Dedifferentiated amniotic fluid mesenchymal stem cell (primary cell): ENCODE measurements around the gene S100A2.

Source experiments
- DNase-seq: peaks from one replicate; pipeline ENCODE4 v3.0.0-alpha.2; 2016; ENCODE audit errors: extremely low spot score

The S100A2 gene

DNA sequence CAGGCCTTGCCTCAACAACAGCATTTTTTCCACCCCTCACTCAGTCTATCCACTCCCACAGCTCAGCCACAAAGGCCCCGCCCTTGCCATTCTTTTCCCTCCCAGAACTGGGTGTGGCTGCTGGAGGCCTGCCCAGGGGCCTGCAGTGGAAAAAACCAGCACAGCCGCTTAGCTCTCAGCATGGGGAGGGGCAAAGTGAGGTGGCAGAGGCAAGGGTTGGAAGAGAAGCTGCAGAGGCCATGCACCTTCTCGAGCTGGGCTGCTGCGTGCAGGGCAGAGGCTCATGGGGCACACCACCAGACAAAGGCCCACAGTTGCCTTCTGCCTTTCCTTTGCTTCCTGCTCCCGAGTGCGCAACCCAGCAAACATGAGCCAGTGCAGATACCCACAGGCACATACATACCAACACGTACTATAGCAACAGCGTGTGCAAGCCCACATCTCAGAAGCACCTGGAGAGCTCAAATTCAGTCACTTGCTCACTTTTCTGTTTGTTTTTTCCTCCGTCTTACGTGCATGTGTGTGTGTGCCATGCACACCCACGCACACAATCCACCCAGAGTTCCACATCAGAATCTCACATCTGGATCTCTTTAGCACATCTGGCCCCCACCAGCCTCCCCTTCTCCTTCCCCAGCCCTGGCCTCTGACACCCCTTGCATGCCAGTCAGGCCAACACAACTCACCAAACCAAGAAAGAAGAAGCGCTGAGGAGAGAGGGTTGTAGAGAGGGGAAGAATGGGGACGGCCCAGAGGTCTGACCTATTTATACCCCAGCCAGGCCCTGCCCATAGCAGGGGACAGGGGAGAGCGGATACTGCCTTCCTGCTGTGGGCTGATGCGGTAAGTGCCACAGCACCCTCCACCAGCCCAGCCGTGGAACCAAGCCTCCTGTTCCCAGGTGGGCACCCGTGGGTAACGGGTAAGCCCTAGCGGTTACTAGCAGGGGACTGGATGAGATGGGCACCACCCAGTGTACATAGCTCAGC lies 20.3 kb downstream of the S100A2 start, which contains the start of gene S100A4:
TSS of gene S100A4 (minus strand) at position 740 of the 989 bp plus-strand sequence. CDS start 1,012 bp downstream, outside the sequence.
- peak; percentile 97 for DNase-seq

DNA sequence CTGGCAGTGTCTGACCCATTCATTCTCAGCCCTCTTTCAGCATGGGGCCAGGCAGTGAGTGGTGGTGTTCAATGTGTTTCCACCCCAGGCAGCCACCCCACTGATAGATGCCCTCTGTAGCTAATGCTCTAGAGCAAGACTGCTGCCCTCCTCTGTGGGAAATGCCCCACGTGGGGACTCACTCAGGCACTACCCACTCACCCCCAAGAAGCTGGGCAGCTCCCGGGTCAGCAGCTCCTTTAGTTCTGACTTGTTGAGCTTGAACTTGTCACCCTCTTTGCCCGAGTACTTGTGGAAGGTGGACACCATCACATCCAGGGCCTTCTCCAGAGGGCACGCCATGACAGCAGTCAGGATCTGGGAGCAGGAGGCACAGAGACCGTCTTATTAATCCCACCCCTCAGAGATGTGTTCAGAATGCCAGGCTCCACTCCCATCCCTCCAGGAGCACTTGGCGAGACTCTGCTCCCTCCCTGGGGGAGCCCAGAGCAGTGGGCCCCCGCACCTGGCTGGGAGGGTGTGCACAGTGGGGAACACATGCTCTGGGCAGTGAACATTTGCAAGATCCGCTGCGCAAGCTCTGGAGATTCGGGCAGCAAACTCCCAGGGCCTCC lies 21.1 kb downstream of the S100A2 start:
- no peak for DNase-seq

DNA sequence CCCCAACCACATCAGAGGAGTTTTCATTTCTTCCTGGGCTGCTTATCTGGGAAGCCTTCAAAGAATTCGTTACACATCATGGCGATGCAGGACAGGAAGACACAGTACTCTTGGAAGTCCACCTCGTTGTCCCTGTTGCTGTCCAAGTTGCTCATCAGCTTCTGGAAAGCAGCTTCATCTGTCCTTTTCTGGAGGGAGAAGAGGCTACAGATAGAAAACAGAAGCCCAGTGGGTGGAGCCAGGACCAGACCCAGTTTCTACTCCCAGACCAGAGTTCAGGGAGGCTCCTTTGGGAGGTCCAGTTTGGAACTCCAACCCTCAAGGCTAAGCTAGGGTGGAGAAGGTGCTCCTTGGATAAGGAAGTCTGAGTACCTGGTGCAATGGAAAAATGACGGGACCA lies 21.9 kb downstream of the S100A2 start:
- DNase-seq = no peak

DNA sequence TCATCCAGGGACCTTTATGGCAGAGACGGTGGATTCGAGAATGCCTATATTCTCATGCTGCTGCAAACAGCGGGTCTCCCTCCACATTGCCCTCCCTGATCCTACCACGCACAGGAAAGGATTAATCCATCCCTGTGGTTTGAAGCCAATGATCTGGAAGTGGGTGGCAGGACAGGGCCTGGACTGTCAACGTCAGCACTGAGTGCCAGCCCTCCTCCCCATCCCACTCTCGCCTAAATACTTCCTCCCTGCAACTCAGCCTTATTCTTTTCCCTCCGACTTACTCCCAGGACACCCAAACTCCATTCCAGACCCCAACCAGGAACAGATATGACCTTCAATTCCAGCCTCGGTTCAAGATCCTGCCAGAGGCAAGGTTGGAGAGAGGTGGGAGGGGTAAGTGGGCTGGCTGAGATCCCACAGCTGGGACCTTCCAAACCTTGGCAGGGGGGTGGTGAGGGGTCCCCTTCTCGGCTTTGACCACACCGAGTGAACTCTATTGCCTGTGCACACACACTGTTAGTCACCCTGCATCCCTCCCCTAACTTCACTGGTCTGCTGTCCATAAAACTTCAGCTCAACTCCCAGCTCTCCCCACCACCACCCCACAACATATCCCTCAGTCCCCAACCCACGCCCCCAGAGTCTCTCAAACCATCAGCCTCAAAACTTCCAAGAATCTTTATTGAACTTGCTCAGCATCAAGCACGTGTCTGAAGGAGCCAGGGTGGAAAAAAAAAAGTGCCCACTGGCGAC lies 22.5 kb downstream of the S100A2 start:
- DNase-seq = no peak

DNA sequence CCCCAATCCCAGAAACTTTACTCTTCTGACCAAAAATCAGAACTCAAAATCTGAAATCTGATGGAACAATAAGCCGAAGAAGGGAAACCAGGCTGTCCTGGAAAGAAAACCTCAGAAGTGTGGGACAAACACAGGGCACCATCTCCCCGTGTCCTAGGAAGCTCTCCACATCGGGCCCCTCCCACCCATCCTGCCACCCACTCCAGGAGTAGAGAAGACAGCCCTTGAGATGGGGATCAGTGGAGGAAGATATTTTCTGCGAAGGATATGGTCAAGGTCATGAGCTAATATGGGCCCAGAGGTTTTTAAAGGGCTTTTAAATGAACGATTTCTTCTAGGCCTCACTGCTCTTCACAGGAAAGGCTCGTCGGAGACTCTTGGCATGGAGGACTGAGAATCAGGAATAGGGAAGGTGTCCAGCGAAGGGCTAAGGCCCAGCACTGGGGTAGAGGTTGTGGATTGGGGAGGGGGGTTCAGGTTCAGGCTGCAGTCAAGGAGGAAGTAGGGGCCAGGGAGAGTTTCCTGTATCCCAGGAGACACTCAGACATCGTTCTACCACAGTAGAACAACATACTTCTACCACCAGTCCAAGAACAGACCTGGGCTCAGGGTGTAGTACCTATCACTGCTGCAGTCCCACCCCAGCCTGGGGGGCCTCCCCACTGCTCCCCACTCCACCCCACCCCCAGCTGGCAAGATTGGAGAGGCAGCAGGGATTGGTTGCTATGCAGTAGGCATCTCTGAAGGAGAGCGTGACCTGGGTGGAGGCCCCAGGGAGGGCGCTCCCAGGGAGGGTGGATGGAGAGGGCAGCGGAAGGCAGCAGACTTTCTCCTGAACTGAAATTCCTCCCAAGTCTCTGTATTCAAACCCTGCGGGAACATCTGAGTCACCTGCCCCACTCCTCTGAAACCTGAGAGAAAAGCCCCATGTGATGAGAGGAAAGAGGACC lies 23.7 kb downstream of the S100A2 start:
- DNase-seq = no peak

DNA sequence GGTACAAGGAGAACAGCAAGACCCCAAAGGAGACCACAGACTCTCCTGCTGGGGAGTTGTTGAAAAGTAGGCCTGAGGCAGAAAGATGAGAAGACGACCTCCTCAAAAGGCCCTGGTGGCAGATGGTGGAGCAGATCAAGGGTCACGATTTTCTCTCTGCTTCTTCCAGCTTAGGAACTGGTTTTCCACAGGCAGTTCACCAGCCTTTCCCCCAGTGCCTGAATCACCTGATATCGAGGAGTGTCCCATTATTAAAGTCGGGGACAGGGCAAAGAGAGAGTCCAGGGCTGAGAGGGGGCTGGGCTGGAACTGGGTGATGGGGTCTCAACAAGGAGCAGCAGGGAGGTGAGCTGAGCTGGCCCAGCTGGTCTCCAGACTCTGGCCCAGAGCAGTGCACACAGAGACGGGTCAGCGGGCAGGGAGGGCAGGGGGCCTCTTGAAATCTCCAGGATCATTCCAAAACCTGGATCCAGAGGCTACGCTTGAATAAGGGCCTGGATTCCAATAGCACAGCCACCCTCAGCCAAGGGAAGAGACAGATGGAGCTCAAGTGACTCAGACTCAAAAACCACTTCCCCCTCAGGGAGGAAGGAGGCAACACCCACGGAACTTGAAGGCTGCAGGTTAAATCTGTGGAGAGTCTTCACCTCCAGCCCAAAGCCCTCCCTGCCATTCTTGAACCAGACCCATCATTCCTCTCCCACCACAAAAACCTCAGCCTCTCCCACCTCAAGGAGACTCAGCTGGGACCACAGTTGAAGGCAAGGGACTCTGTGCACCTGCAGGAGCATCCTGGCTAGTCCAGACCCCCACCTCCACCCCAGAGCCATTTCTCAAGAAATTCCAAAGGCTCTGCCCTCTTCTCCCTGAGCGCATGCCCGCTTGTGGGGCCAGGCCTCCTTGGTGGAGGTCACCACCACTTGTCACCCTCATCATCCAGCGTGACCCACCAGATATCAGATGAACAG lies 25.0 kb downstream of the S100A2 start, which contains the start of gene S100A5:
TSS of gene S100A5 (minus strand) at position 541 of the 968 bp plus-strand sequence. CDS start 743 bp downstream, outside the sequence.
- peak; percentile 54 for DNase-seq

DNA sequence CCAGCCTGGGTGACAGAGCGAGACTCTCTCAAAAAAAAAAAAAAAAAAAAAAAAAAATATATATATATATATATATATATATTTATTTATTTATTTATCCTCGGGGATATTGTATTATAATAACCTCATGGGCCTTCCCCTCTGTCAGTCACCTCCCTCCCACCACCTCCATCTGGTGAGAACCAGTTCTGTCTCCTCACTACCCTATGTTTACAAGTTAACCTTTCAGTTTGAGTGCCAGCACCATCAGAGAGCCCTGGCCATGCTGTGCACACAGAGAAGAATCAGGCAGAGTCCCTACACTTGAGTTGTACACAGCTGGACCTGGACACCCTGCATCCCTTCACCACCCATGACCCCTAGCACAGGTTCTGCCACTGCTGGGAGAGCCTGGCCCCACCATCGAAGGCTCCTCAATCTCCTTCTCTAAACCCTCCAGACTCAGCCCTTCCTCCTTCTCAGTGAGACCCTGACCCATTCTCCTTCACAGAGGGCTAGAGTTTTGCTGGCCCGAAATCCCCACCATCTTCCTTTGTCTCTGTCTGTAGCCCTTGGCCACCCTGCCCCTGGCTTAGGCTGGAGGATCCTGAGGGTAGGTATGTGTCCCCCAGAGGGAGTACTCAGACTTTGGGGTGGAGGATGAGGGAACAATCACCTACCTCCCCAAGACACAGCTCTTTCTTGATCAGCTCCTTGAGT lies 26.1 kb downstream of the S100A2 start:
- DNase-seq = no peak

DNA sequence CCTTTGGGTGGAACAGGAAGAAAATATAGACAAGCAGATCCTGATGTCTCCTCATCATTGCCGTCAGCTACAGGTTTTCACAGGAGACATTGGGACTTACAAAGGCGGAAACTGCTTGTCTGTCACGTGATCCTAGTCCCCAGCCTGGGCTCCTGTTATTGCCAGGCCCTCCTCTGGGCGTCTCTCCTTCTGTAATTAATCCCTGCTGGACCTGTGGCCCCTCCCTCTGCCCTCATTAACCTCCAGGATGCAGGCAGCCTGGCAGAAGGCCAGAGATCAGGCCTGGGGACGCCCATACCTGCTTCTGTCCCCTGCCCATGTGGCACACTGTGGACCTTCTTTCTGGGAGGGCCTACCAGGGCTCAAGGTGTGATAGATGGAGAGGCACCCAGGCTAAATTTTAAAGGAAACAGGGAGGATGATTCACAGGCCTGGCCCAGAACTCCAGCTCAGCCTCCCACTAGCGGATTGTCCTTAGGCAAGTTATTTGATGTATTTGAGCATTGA lies 27.3 kb downstream of the S100A2 start:
- no peak for DNase-seq

DNA sequence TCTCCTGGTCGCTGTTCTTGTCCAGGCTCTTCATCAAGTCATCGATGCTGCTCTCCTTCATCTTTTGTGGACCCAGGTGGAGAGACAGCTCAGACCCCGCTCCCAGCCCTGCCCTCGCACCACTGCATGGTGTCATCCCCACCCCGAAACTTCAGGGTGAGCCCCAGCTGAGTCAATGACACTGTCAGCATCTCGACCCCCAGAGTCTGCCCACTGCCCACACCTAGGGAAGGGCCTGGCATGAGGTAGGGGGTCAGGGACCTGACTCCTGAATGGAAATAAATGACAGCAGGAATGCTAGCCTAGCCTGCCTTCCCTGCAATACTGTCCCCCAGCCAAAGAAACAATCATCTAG lies 28.3 kb downstream of the S100A2 start:
- no peak for DNase-seq

DNA sequence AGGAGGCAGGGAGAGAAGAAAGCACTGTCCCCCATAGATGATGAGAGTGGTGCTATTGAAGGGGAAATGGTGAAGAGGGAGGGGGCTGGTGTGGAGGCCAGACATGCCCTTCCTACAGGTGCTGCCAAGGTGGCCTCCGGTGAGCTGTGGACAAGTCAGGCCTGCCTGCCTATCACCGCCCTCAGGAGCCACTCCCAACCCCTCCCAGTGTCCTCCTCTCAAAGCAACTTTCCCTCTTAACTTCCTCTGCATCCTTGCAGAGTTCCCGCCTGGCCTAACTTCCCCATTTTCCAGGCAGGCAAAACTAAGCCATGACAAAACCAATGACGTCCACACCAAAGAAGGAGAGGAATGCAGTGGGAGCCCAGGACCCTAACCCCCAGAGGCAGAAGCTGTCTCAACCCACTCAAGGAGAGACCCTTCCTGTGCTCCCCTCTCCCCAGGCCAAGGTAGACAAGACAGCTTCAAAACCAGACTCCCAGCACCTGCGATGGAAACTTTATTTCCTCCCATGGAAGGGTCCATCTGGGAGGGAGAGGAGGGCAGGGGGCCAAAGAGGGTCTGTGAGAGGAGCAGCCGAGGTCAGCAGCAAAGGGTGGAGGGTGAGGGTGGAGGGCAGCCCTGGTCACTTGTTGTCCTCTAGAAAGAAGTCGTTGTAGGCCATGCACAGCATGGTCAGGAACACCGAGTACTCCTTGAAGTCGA lies 28.8 kb downstream of the S100A2 start:
- no peak for DNase-seq

DNA sequence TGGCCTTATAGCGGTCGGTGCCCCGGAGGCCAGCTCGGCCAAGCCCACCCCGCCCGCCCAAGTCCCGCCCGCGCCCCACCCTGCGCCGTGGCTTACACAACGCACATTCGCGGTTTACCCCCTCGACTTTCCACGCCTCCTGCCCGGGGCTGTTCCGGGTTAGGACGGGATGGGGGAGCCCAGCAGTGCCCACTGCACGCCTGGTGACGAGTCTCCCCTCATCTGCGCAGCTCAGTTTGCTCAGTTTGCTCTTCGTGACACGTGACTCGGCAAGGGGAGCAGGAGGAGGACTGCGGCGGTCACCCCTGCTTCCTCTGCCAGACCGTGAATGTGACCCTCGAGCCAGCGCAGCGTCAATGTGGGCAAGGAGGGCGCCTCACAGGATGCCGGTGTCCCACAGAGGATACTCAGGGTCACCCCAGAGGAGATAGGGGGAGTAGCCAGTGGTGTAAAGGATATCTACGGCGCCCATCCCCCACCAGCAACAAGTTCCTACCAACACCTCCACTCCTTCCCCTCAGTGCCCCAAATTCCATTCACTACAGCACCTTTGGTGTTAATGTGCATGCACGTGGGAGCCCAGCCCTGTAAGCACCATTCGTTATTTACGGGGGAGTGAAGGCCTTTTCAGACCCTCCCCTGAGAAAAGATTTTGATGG lies 29.5 kb downstream of the S100A2 start:
- peak; percentile 85 for DNase-seq

DNA sequence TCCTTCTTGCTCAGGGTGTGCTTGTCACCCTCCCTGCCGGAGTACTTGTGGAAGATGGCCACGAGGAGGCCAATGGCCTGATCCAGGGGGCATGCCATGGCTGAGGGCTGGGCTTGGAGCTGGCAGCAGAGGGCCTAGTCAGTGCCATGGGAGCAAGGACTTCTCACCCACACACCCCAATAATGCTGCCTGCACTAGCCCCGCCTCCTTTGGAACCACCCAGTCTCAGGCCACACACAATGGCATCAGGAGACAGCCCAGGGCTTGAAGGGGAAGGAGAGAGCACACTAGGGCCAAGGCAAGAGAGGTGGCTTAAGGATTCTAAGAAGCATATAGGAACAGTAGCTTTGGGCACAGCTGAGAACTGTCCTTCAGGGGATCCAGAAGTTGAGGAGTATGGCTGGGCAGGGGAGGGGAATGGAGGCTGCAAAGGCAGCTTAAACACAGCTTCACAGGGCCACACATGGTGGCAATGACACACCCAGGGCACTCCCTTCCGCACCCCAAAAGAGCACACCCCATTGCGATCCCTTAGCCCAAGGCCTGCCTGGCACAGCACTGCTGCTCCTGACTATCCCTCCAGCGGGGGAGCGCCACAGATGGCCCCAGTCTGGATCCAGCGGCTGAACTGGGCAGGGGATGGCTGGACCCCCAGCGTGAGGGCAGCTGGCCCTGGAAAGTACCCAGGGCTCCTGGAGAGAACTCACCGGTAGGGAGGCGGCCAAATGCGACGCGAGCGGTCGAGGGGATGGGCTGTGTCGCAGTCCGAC lies 30.2 kb downstream of the S100A2 start, which contains the start of gene S100A6:
TSS of gene S100A6 (minus strand) at position 750 of the 770 bp plus-strand sequence. CDS start at position 98, 652 bp downstream.
- no peak for DNase-seq

DNA sequence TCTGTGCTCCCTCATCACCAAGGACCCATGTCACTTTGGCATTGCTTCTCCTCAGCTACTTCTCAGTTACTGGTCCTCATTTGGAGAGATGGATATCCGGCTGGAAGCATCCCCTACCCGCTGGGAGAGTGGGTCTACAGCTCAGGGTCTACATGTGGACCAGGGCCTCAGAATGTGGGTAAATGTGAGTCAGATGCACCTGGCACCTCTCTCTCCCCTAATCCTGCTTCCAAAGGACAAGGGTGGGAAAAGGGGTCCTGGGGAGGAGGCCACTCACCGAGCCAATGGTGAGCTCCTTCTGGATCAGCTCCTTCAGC lies 30.8 kb downstream of the S100A2 start:
- DNase-seq = no peak

DNA sequence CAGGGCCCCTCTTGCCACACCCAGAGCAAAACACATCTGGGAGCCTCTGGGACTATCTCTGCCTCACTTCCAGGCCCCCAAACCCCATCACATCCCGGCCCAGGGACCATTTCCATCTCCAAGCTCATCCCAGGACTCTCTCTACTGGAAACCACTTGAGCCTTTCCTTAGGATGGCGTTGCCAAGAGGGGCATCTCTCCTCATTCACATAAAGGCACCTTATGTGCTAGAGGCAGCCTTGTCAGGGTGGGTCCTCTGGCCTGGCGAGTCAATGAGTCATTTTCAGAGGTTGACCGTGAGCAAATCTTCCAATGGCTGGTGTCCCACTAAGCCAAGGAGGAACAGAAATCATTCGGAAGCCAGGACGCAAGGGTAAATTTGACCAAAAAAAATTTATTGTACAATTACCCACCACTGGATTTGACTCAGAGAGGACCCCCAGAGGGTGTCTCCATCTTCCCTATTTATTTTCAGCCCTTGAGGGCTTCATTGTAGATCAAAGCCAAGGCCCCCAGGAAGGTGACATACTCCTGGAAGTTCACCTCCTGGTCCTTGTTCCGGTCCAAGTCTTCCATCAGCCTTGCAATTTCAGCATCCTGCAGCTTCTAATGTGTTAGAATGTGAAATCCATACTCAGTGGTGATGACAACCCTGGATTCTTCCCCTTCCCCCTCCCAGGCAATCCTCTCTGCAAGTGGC lies 31.3 kb downstream of the S100A2 start:
- DNase-seq = no peak

DNA sequence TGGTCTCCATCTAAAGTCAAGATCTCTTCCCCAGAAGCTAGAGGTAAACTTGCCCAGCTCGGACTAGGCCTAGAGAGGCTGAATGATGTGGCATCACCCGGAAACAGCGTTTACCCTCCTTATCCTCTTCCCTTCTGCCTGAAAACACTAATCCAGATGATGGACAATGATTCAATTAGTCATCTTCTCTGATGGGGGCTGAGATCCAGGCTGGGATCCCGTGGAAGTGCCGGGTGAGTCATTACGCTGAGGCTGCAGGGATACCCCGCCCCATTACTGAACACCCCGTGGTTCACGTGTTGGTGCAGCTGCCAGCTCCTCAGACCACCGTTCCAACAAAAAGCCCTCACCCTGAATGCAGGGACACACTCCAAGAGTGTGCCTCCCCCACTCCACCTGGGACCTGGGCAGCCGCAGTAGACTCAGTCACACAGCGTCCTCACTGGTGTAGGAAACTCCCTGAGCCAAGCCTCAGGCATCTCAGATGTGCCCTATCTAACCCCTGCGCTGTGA lies 31.9 kb downstream of the S100A2 start:
- peak; percentile 58 for DNase-seq
